ENCODE measurements around the gene TFDP3. TPM values are rescaled to one million over a fixed set of nuclear protein-coding genes. Genes with fewer than 3 reads are reported as not detected.

The TFDP3 gene
- total RNA-seq, 1 donor from 2014 or later: not detected

DNA sequence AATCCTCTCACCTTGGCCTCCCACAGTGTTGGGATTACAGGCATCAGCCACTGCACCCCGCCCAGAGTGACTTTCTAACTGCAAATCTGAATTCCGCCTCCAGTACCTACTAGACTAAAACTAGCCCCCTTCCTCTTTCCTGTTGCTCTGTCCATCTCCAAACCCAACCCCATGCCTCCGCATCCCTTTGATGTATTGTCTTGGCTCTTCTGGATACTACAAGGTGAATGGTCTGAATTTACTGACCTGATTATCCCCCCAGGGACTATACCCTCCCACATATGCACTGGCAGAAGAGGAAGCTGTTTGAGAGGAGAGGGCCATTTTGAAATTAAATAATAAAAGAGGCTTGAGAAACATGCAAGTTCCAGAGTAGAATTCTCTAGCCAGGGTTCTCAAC, 17.7 kb upstream of the TFDP3 start:
- Histone ChIP-seq H3K4me3 (ENCODE audit: low read length in 3 of 3) (no peak overlapping the region), H3K27me3 (ENCODE audit: control insufficient read depth in 3 of 3, insufficient read depth in 3 of 3, low read length in 3 of 3) (peaks cover 0 to 3% (median 0%) of the 10 kb centered on the region in 3 donors), H3K9me3 (ENCODE audit: control insufficient read depth in 3 of 3, low read length in 3 of 3) (no peaks in the 10 kb centered on the region), H3K4me1 (ENCODE audit: control insufficient read depth in 3 of 3, insufficient read depth in 3 of 3, low read length in 3 of 3) (no peaks in the 10 kb centered on the region), H3K9ac (ENCODE audit: low read depth in 1 of 3, low read length in 3 of 3) (no peak overlapping the region), H3K36me3 (ENCODE audit: control insufficient read depth in 3 of 3, insufficient read depth in 3 of 3, low read length in 3 of 3) (no peaks in the 10 kb centered on the region), H3K27ac (ENCODE audit: low read depth, low read length) (no peak overlapping the region)

- H3K9ac ChIP-seq (ENCODE audit: low read depth in 1 of 3, low read length in 3 of 3): no peak overlapping the region
- H3K4me1 ChIP-seq (ENCODE audit: control insufficient read depth in 3 of 3, insufficient read depth in 3 of 3, low read length in 3 of 3): no peaks in the 10 kb centered on the region
- no peak overlapping the region for H3K4me3 ChIP-seq (ENCODE audit: low read length in 3 of 3)
- H3K27me3 ChIP-seq (ENCODE audit: control insufficient read depth in 3 of 3, insufficient read depth in 3 of 3, low read length in 3 of 3): no peaks in the 10 kb centered on the region
- no peak overlapping the region for H3K27ac ChIP-seq (ENCODE audit: low read depth, low read length)
- H3K36me3 ChIP-seq (ENCODE audit: control insufficient read depth in 3 of 3, insufficient read depth in 3 of 3, low read length in 3 of 3): no peaks in the 10 kb centered on the region
- H3K9me3 ChIP-seq (ENCODE audit: control insufficient read depth in 3 of 3, low read length in 3 of 3): no peaks in the 10 kb centered on the region
These were observed 14.2 kb upstream of the TFDP3 start for GRCh38 chrX:133232331-133232730.

GRCh38 chrX:133229361-133229760, 11.2 kb upstream of the TFDP3 start:
- Histone ChIP-seq H3K27ac (ENCODE audit: low read depth, low read length) (no peak overlapping the region), H3K4me3 (ENCODE audit: low read length in 3 of 3) (no peak overlapping the region), H3K36me3 (ENCODE audit: control insufficient read depth in 3 of 3, insufficient read depth in 3 of 3, low read length in 3 of 3) (no peaks in the 10 kb centered on the region), H3K9ac (ENCODE audit: low read depth in 1 of 3, low read length in 3 of 3) (no peak overlapping the region), H3K9me3 (ENCODE audit: control insufficient read depth in 3 of 3, low read length in 3 of 3) (no peaks in the 10 kb centered on the region), H3K27me3 (ENCODE audit: control insufficient read depth in 3 of 3, insufficient read depth in 3 of 3, low read length in 3 of 3) (no peaks in the 10 kb centered on the region), H3K4me1 (ENCODE audit: control insufficient read depth in 3 of 3, insufficient read depth in 3 of 3, low read length in 3 of 3) (no peaks in the 10 kb centered on the region)

DNA sequence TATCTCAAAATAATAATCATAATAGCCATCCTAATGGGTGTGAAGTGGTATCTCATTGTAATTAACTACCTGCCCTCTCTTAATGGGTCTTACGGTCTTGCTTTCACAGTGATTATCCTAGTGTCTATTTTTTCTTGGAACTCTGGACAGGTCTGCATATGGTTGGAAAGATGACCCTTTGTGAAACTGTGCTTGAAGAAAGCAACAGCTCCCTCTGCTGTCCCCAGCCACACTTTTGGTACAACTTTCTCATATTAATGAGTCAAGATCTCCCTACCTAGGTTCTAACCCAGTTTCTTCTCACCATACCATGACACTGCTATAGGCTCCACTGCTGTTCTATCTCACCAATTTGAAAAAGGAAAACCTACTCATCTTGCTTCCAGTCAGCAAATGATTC, 2.4 kb downstream of the TFDP3 start:
- H3K36me3 ChIP-seq (ENCODE audit: control insufficient read depth in 3 of 3, insufficient read depth in 3 of 3, low read length in 3 of 3): no peaks in the 10 kb centered on the region
- no peaks in the 10 kb centered on the region for H3K4me1 ChIP-seq (ENCODE audit: control insufficient read depth in 3 of 3, insufficient read depth in 3 of 3, low read length in 3 of 3)
- H3K27ac ChIP-seq (ENCODE audit: low read depth, low read length): no peak overlapping the region
- no peaks in the 10 kb centered on the region for H3K9me3 ChIP-seq (ENCODE audit: control insufficient read depth in 3 of 3, low read length in 3 of 3)
- H3K9ac ChIP-seq (ENCODE audit: low read depth in 1 of 3, low read length in 3 of 3): no peak overlapping the region
- no peak overlapping the region for H3K4me3 ChIP-seq (ENCODE audit: low read length in 3 of 3)
- H3K27me3 ChIP-seq (ENCODE audit: control insufficient read depth in 3 of 3, insufficient read depth in 3 of 3, low read length in 3 of 3): peaks cover 0 to 11% (median 0%) of the 10 kb centered on the region in 3 donors

GRCh38 chrX:133215017-133215416, 3.1 kb downstream of the TFDP3 start:
- no peak overlapping the region for H3K27ac ChIP-seq (ENCODE audit: low read depth, low read length)
- H3K9ac ChIP-seq (ENCODE audit: low read depth in 1 of 3, low read length in 3 of 3): no peak overlapping the region
- no peaks in the 10 kb centered on the region for H3K36me3 ChIP-seq (ENCODE audit: control insufficient read depth in 3 of 3, insufficient read depth in 3 of 3, low read length in 3 of 3)
- H3K4me1 ChIP-seq (ENCODE audit: control insufficient read depth in 3 of 3, insufficient read depth in 3 of 3, low read length in 3 of 3): no peaks in the 10 kb centered on the region
- H3K27me3 ChIP-seq (ENCODE audit: control insufficient read depth in 3 of 3, insufficient read depth in 3 of 3, low read length in 3 of 3): peaks cover 0 to 11% (median 0%) of the 10 kb centered on the region in 3 donors
- H3K4me3 ChIP-seq (ENCODE audit: low read length in 3 of 3): no peak overlapping the region
- H3K9me3 ChIP-seq (ENCODE audit: control insufficient read depth in 3 of 3, low read length in 3 of 3): no peaks in the 10 kb centered on the region

GRCh38 chrX:133214301-133214700, 3.9 kb downstream of the TFDP3 start:
- no peaks in the 10 kb centered on the region for H3K4me1 ChIP-seq (ENCODE audit: control insufficient read depth in 3 of 3, insufficient read depth in 3 of 3, low read length in 3 of 3)
- no peak overlapping the region for H3K4me3 ChIP-seq (ENCODE audit: low read length in 3 of 3)
- H3K36me3 ChIP-seq (ENCODE audit: control insufficient read depth in 3 of 3, insufficient read depth in 3 of 3, low read length in 3 of 3): no peaks in the 10 kb centered on the region
- no peak overlapping the region for H3K27ac ChIP-seq (ENCODE audit: low read depth, low read length)
- H3K9me3 ChIP-seq (ENCODE audit: control insufficient read depth in 3 of 3, low read length in 3 of 3): no peaks in the 10 kb centered on the region
- no peak overlapping the region for H3K9ac ChIP-seq (ENCODE audit: low read depth in 1 of 3, low read length in 3 of 3)
- H3K27me3 ChIP-seq (ENCODE audit: control insufficient read depth in 3 of 3, insufficient read depth in 3 of 3, low read length in 3 of 3): peaks cover 0 to 8% (median 0%) of the 10 kb centered on the region in 3 donors

DNA sequence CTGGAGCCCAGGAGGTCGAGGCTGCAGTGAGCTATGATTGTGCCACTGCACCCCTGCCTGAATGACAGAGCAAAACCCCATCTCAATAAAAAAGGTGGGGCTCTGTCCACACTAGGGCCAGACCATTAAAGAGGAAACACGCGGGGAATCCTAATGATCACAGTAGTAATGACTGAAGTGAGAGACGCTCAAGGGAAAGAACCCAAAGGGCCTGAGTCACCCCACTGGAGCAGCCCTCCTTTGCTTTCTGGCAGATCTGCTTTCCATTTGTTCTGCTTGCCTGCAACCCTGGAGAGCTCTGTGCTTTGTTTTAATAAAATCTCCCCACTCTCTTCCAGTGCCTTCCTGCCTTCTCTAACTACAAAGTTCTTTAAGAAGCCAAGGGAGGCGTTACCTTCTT, 5.0 kb downstream of the TFDP3 start:
- no peaks in the 10 kb centered on the region for H3K9me3 ChIP-seq (ENCODE audit: control insufficient read depth in 3 of 3, low read length in 3 of 3)
- H3K4me3 ChIP-seq (ENCODE audit: low read length in 3 of 3): no peak overlapping the region
- H3K27ac ChIP-seq (ENCODE audit: low read depth, low read length): no peak overlapping the region
- H3K27me3 ChIP-seq (ENCODE audit: control insufficient read depth in 3 of 3, insufficient read depth in 3 of 3, low read length in 3 of 3): peaks cover 0 to 7% (median 0%) of the 10 kb centered on the region in 3 donors
- no peak overlapping the region for H3K9ac ChIP-seq (ENCODE audit: low read depth in 1 of 3, low read length in 3 of 3)
- no peaks in the 10 kb centered on the region for H3K36me3 ChIP-seq (ENCODE audit: control insufficient read depth in 3 of 3, insufficient read depth in 3 of 3, low read length in 3 of 3)
- H3K4me1 ChIP-seq (ENCODE audit: control insufficient read depth in 3 of 3, insufficient read depth in 3 of 3, low read length in 3 of 3): no peaks in the 10 kb centered on the region

DNA sequence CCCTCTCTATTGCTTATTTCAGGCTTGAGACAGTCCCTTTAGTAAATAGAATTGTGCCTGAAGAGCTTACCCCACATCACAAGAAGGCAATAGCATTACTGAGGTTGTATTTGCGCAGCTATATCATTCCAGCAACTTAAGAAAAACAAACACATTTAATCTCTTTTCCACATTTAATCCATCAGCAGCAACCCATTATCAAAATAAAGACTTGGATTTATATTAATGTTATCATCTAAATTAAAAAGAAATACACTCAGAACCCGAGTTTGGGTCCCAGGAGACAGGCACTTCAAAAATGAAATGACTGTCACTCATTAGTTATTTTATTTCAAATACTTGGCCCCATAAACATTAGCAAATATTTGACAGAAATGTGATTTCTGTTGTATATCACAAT, 10.4 kb downstream of the TFDP3 start:
- Histone ChIP-seq H3K4me3 (ENCODE audit: low read length in 3 of 3) (no peak overlapping the region), H3K9ac (ENCODE audit: low read depth in 1 of 3, low read length in 3 of 3) (no peak overlapping the region), H3K9me3 (ENCODE audit: control insufficient read depth in 3 of 3, low read length in 3 of 3) (no peaks in the 10 kb centered on the region), H3K4me1 (ENCODE audit: control insufficient read depth in 3 of 3, insufficient read depth in 3 of 3, low read length in 3 of 3) (no peaks in the 10 kb centered on the region), H3K36me3 (ENCODE audit: control insufficient read depth in 3 of 3, insufficient read depth in 3 of 3, low read length in 3 of 3) (no peaks in the 10 kb centered on the region), H3K27me3 (ENCODE audit: control insufficient read depth in 3 of 3, insufficient read depth in 3 of 3, low read length in 3 of 3) (peaks cover 0 to 7% (median 0%) of the 10 kb centered on the region in 3 donors), H3K27ac (ENCODE audit: low read depth, low read length) (no peak overlapping the region)

- Histone ChIP-seq H3K36me3 (ENCODE audit: control insufficient read depth in 3 of 3, insufficient read depth in 3 of 3, low read length in 3 of 3) (no peaks in the 10 kb centered on the region), H3K27ac (ENCODE audit: low read depth, low read length) (no peak overlapping the region), H3K9me3 (ENCODE audit: control insufficient read depth in 3 of 3, low read length in 3 of 3) (no peaks in the 10 kb centered on the region), H3K9ac (ENCODE audit: low read depth in 1 of 3, low read length in 3 of 3) (no peak overlapping the region), H3K4me1 (ENCODE audit: control insufficient read depth in 3 of 3, insufficient read depth in 3 of 3, low read length in 3 of 3) (no peaks in the 10 kb centered on the region), H3K27me3 (ENCODE audit: control insufficient read depth in 3 of 3, insufficient read depth in 3 of 3, low read length in 3 of 3) (peaks cover 0 to 5% (median 0%) of the 10 kb centered on the region in 3 donors), H3K4me3 (ENCODE audit: low read length in 3 of 3) (no peak overlapping the region)
These were observed 26.5 kb downstream of the TFDP3 start for GRCh38 chrX:133191739-133192039.

- no peaks in the 10 kb centered on the region for H3K9me3 ChIP-seq (ENCODE audit: control insufficient read depth in 3 of 3, low read length in 3 of 3)
- no peaks in the 10 kb centered on the region for H3K4me1 ChIP-seq (ENCODE audit: control insufficient read depth in 3 of 3, insufficient read depth in 3 of 3, low read length in 3 of 3)
- no peak overlapping the region for H3K4me3 ChIP-seq (ENCODE audit: low read length in 3 of 3)
- H3K36me3 ChIP-seq (ENCODE audit: control insufficient read depth in 3 of 3, insufficient read depth in 3 of 3, low read length in 3 of 3): no peaks in the 10 kb centered on the region
- H3K27me3 ChIP-seq (ENCODE audit: control insufficient read depth in 3 of 3, insufficient read depth in 3 of 3, low read length in 3 of 3): peaks cover 0 to 5% (median 0%) of the 10 kb centered on the region in 3 donors
- H3K9ac ChIP-seq (ENCODE audit: low read depth in 1 of 3, low read length in 3 of 3): no peak overlapping the region
- no peak overlapping the region for H3K27ac ChIP-seq (ENCODE audit: low read depth, low read length)
These were observed 27.0 kb downstream of the TFDP3 start for GRCh38 chrX:133190877-133191738.

All from skeletal muscle tissue (tissue), 4 donors.